Measurements from ENCODE around the gene MGAT5. TPM values are rescaled to one million over a fixed set of nuclear protein-coding genes. Genes with fewer than 3 reads are reported as not detected.

Gene MGAT5
- total RNA-seq, 1 donor from 2014 or later: 36.8 TPM

DNA sequence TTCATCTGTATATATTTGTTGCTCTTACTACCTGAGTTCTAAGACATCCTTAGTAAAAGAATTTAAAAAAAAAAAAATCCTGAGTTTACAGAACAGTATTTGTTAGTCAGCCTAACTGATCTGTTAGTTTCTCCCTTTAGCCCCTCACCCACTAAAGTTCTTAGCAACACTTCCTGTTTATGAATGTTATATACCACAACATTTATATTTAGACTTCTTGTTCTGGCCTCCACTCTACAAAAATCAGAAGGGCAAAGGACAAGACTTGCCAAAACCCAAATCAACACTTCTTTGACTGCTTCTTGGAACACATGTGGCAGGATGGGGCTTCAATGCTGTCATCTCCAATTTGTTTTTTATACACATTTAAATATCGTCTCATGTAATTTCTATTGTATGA is 71.1 kb downstream of the MGAT5 start:
- Mint-ChIP-seq H3K27ac (ENCODE audit: unreplicated experiment) (no peak overlapping the region), H3K27me3 (ENCODE audit: low read depth) (no peaks in the 10 kb centered on the region), H3K36me3 (ENCODE audit: low read depth) (peaks cover 15% of the 10 kb centered on the region), H3K9me3 (peaks cover 9% of the 10 kb centered on the region), H3K4me1 (peaks cover 5% of the 10 kb centered on the region), H3K4me3 (no peak overlapping the region)
- TF ChIP-seq, protein P1, sequence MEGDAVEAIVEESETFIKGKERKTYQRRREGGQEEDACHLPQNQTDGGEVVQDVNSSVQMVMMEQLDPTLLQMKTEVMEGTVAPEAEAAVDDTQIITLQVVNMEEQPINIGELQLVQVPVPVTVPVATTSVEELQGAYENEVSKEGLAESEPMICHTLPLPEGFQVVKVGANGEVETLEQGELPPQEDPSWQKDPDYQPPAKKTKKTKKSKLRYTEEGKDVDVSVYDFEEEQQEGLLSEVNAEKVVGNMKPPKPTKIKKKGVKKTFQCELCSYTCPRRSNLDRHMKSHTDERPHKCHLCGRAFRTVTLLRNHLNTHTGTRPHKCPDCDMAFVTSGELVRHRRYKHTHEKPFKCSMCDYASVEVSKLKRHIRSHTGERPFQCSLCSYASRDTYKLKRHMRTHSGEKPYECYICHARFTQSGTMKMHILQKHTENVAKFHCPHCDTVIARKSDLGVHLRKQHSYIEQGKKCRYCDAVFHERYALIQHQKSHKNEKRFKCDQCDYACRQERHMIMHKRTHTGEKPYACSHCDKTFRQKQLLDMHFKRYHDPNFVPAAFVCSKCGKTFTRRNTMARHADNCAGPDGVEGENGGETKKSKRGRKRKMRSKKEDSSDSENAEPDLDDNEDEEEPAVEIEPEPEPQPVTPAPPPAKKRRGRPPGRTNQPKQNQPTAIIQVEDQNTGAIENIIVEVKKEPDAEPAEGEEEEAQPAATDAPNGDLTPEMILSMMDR (conservative IDR thresholded peaks at IDR 0.05): no peak
- no peak for DNase-seq (ENCODE audit: low read depth, low spot score)

DNA sequence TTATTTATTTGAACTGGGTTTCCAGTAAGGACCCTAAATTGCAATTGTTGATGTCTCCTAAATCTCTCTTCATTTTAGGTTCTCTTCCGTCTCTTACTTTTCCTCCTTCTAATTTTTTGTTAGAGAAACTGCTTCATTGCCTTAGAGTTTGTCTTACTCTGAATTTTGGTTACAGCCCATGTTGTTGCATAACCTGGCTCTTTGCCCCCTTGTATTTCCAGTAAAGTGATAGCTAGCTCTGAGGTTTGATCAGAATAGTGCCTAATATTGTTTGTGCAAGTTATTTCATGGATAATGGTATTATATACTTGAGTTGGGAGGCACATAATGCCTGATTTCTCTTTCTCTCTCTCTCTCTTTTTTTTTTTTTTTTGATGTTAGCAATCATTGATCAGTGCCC is 71.8 kb downstream of the MGAT5 start:
- Mint-ChIP-seq H3K27me3 (ENCODE audit: low read depth) (no peaks in the 10 kb centered on the region), H3K9me3 (peaks cover 9% of the 10 kb centered on the region), H3K36me3 (ENCODE audit: low read depth) (peaks cover 18% of the 10 kb centered on the region), H3K4me1 (peaks cover 5% of the 10 kb centered on the region), H3K4me3 (no peak overlapping the region), H3K27ac (ENCODE audit: unreplicated experiment) (no peak overlapping the region)
- no peak for DNase-seq (ENCODE audit: low read depth, low spot score)
- TF ChIP-seq, protein P1 (conservative IDR thresholded peaks at IDR 0.05): no peak

DNA sequence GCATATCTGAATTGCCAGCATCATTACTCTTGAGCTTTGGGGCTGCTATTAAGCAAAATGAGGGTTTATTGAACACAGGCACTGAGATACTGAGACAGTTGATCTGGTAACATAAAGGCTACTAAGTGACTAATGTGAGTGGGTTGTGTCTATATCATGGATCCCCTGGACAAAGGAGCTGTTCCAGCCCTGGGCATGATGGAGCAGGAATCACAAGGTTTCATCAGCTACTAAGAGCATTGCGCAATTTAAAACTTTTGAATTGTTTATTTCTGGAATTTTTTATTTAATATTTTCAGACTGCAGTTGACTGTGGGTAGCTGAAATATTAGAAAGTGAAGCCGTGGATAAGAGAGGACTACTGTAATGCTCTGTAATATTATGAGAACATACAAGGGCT is 73.5 kb downstream of the MGAT5 start:
- no peak overlapping the region for H3K4me3 Mint-ChIP-seq
- no peaks in the 10 kb centered on the region for H3K27me3 Mint-ChIP-seq (ENCODE audit: low read depth)
- no peak for DNase-seq (ENCODE audit: low read depth, low spot score)
- H3K36me3 Mint-ChIP-seq (ENCODE audit: low read depth): peaks cover 22% of the 10 kb centered on the region
- TF ChIP-seq, protein P1 (conservative IDR thresholded peaks at IDR 0.05): no peak
- H3K9me3 Mint-ChIP-seq: peaks cover 10% of the 10 kb centered on the region
- peaks cover 13% of the 10 kb centered on the region for H3K4me1 Mint-ChIP-seq
- no peak overlapping the region for H3K27ac Mint-ChIP-seq (ENCODE audit: unreplicated experiment)

DNA sequence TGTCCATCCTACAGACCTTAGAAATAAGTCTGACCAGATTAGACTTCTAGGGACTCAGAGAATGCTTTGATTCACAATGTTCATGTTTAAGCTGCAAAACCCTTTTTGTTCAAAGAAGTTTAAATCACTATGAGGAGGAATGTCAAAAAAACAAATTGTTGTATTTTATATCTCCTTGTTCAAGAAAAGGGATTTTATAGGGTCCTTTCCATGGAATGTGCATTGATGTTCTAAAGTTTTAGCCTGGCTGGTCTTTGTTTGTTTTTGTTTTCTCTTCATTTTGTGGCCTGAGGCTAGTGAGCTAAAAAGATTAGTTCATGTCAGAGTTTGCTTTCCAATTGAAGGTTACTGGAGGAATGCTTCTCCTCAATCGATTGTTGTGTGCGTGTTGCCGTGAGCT is 77.2 kb downstream of the MGAT5 start:
- Mint-ChIP-seq H3K27ac (ENCODE audit: unreplicated experiment) (peak overlapping the region; percentile 11), H3K4me3 (no peak overlapping the region), H3K36me3 (ENCODE audit: low read depth) (peaks cover 20% of the 10 kb centered on the region), H3K4me1 (peaks cover 13% of the 10 kb centered on the region), H3K27me3 (ENCODE audit: low read depth) (no peaks in the 10 kb centered on the region), H3K9me3 (peaks cover 10% of the 10 kb centered on the region)
- no peak for DNase-seq (ENCODE audit: low read depth, low spot score)
- TF ChIP-seq, protein P1 (conservative IDR thresholded peaks at IDR 0.05): no peak

DNA sequence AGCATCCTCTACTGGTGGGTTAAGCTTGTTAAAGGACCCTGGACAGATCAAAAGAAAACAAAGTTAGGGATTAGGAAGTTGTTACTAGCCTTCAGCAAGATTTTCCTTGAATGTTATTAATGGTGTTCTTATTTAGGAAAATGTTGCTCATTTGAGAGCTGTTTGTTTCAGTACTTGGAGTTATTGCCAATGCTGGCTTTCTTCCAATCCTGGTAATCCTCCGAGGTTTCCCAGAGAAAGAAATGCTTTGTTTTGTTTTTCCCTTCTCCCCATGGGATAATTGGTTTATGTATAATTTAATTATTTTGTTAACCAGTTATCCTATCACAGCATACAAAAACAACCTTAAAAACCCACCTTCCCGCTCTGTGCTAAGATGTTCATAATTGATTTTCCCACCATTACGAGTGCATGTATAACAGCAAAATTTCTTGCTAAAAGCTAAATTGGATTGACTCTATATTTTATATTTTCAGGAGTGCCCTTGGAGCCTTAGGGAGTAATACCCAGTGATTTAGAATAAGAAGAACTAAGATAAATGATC is 79.8 kb downstream of the MGAT5 start:
- H3K4me1 Mint-ChIP-seq: peaks cover 8% of the 10 kb centered on the region
- no peaks in the 10 kb centered on the region for H3K27me3 Mint-ChIP-seq (ENCODE audit: low read depth)
- TF ChIP-seq, protein P1 (conservative IDR thresholded peaks at IDR 0.05): no peak
- no peak overlapping the region for H3K27ac Mint-ChIP-seq (ENCODE audit: unreplicated experiment)
- no peak overlapping the region for H3K4me3 Mint-ChIP-seq
- peaks cover 6% of the 10 kb centered on the region for H3K9me3 Mint-ChIP-seq
- H3K36me3 Mint-ChIP-seq (ENCODE audit: low read depth): peaks cover 14% of the 10 kb centered on the region
- no peak for DNase-seq (ENCODE audit: low read depth, low spot score)
